GM19035 (cell line): Measurements from ENCODE around the gene SYNJ2.

ENCODE experiments used
- ATAC-seq: cut with Tn5 transposase; IDR thresholded peaks from one replicate; pipeline ENCODE4 v1.9.1; 2021; ENCODE audit not compliant: unreplicated experiment

SYNJ2 gene

GRCh38 chr6:158010591-158011477, 29.2 kb downstream of the SYNJ2 start:
- no peak for ATAC-seq

GRCh38 chr6:158011478-158011920, 29.8 kb downstream of the SYNJ2 start:
- no peak for ATAC-seq

GRCh38 chr6:158011980-158012566, 30.4 kb downstream of the SYNJ2 start:
- no peak for ATAC-seq

- ATAC-seq = no peak
These were observed 32.3 kb downstream of the SYNJ2 start for GRCh38 chr6:158013904-158014504.

- no peak for ATAC-seq
These were observed 33.0 kb downstream of the SYNJ2 start for GRCh38 chr6:158014505-158015187.

- ATAC-seq = no peak
These were observed 33.5 kb downstream of the SYNJ2 start for GRCh38 chr6:158015188-158015506.

GRCh38 chr6:158016571-158017383, 35.1 kb downstream of the SYNJ2 start:
- no peak for ATAC-seq

GRCh38 chr6:158017621-158018040, 36.0 kb downstream of the SYNJ2 start:
- no peak for ATAC-seq

- ATAC-seq = no peak
These were observed 36.5 kb downstream of the SYNJ2 start for GRCh38 chr6:158018041-158018771.

- no peak for ATAC-seq
These were observed 37.2 kb downstream of the SYNJ2 start for GRCh38 chr6:158018851-158019361.

- no peak for ATAC-seq
These were observed 37.8 kb downstream of the SYNJ2 start for GRCh38 chr6:158019416-158019815.

GRCh38 chr6:158020272-158020711, 38.6 kb downstream of the SYNJ2 start:
- no peak for ATAC-seq

- no peak for ATAC-seq
These were observed 39.1 kb downstream of the SYNJ2 start for GRCh38 chr6:158020811-158021210.

- no peak for ATAC-seq
These were observed 39.7 kb downstream of the SYNJ2 start for GRCh38 chr6:158021376-158021775.

- ATAC-seq = no peak
These were observed 40.4 kb downstream of the SYNJ2 start for GRCh38 chr6:158021814-158022748.

- ATAC-seq = no peak
These were observed 41.3 kb downstream of the SYNJ2 start for GRCh38 chr6:158022749-158023596.

- ATAC-seq = no peak
These were observed 41.9 kb downstream of the SYNJ2 start for GRCh38 chr6:158023597-158023939.
